Measurements from ENCODE around the gene DCLRE1B. TPM values are rescaled to one million over a fixed set of nuclear protein-coding genes. Genes with fewer than 3 reads are reported as not detected.
A peak's percentile ranks its signal among the peaks of the same experiment; 100 is the strongest.

Gene DCLRE1B
- total RNA-seq, 1 donor from 2014 or later, result 1.9 TPM

DNA sequence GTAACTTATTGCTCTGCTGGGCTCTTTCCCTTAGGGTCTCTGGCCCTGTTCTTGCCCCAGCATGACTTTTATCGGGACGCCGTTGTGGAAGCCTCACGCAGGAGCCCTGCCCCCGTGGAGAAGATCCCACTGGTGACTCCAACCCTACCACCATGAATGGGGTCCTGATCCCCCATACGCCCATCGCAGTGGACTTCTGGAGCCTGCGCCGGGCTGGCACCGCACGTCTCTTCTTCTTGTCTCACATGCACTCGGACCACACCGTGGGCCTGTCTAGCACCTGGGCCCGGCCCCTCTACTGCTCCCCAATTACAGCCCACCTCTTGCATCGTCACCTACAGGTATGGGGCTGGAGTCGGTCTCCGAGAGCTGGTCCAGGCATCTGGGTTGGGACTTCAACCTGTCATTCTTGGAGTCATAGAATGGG is 322 bp downstream of the DCLRE1B start:
- Histone ChIP-seq H3K36me3 (peaks cover 2 to 14% of the 10 kb centered on the region in 2 donors), H3K27ac (peak overlapping the region; percentile 86 to 92), H3K9me3 (no peaks in the 10 kb centered on the region), H3K4me3 (peak overlapping the region; percentile 85 to 86), H3K4me1 (peaks cover 0 to 17% of the 10 kb centered on the region in 2 donors), H3K27me3 (no peaks in the 10 kb centered on the region)
- peak in 1 of 2 donors; percentile 11 for DNase-seq (ENCODE audit: low spot score in 2 of 2)
- TF ChIP-seq, protein P1, sequence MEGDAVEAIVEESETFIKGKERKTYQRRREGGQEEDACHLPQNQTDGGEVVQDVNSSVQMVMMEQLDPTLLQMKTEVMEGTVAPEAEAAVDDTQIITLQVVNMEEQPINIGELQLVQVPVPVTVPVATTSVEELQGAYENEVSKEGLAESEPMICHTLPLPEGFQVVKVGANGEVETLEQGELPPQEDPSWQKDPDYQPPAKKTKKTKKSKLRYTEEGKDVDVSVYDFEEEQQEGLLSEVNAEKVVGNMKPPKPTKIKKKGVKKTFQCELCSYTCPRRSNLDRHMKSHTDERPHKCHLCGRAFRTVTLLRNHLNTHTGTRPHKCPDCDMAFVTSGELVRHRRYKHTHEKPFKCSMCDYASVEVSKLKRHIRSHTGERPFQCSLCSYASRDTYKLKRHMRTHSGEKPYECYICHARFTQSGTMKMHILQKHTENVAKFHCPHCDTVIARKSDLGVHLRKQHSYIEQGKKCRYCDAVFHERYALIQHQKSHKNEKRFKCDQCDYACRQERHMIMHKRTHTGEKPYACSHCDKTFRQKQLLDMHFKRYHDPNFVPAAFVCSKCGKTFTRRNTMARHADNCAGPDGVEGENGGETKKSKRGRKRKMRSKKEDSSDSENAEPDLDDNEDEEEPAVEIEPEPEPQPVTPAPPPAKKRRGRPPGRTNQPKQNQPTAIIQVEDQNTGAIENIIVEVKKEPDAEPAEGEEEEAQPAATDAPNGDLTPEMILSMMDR (IDR thresholded peaks at IDR 0.05), result no peak
- intact Hi-C loops (cut with DNase I), result loop anchor here (1.0 to 10.0 kb wide), 9 partner anchors 24 to 1191 kb away; partner anchors contain the start of genes BCAS2, HIPK1, MAGI3 and PHTF1

DNA sequence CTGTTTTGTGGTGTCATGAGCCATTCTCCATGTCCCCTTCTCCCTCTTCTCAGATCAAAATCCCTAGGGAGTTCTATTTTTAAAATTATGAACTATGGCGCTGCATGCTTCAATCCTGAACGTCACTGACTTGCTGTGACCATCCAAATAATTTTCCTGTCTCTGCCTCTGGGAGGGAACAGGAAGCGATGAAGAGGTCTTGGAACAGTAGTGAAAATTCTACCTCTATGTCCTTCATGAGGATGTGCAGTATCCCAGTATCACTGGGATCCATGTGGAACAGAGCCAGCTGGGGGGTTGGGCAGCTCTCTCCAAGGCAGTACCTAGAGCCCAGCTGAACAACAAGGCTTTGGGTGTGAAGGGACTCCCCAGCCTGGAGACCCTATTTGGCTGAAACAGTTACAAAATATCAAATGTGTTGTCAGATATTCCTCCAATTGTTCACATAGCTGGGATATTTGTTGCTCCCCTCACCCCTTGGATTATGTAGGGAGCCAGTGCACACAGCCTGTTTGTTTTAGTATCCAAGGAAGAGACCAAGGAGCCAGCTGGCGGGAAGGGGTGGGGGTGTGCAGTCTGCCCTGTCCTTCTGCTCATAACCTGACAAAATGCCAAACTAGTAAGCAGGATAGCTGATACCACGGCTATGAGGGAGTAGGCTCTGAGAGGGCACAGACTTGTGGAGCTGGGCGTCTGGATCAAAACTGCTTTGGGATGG is 7.6 kb downstream of the DCLRE1B start:
- H3K9me3 ChIP-seq, result no peaks in the 10 kb centered on the region
- intact Hi-C loops (cut with DNase I), result no loop called here
- H3K4me1 ChIP-seq, result peaks cover 0 to 7% of the 10 kb centered on the region in 2 donors
- peak overlapping the region; percentile 49 to 60 for H3K27ac ChIP-seq
- H3K36me3 ChIP-seq, result peaks cover 16 to 23% of the 10 kb centered on the region in 2 donors
- no peak overlapping the region for H3K4me3 ChIP-seq
- no peak for DNase-seq (ENCODE audit: low spot score in 2 of 2)
- no peaks in the 10 kb centered on the region for H3K27me3 ChIP-seq
- TF ChIP-seq, protein P1 (IDR thresholded peaks at IDR 0.05), result no peak

DNA sequence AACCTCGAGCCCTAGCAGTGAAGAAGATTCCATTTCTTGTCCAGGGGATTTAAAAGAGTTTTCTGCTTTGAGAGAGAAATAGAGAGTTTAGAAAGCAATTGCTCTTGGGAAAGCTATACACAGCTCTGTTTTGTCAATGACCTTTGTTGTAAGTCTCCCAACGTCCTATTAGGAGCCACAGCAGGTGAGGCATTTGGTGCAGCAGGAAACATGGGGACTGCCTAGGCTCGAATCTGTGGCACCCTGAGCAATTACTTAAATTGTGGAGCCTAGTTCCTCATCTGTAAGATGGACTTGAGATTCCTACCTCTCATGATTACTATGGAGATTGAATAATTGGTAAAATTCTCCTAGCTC is 8.2 kb downstream of the DCLRE1B start:
- Histone ChIP-seq H3K9me3 (no peaks in the 10 kb centered on the region), H3K27me3 (no peaks in the 10 kb centered on the region), H3K4me1 (peaks cover 0 to 7% of the 10 kb centered on the region in 2 donors), H3K36me3 (peaks cover 16 to 18% of the 10 kb centered on the region in 2 donors), H3K4me3 (no peak overlapping the region), H3K27ac (peak overlapping the region; percentile 49 to 60)
- TF ChIP-seq, protein P1 (IDR thresholded peaks at IDR 0.05), result no peak
- no peak for DNase-seq (ENCODE audit: low spot score in 2 of 2)
- intact Hi-C loops (cut with DNase I), result no loop called here

DNA sequence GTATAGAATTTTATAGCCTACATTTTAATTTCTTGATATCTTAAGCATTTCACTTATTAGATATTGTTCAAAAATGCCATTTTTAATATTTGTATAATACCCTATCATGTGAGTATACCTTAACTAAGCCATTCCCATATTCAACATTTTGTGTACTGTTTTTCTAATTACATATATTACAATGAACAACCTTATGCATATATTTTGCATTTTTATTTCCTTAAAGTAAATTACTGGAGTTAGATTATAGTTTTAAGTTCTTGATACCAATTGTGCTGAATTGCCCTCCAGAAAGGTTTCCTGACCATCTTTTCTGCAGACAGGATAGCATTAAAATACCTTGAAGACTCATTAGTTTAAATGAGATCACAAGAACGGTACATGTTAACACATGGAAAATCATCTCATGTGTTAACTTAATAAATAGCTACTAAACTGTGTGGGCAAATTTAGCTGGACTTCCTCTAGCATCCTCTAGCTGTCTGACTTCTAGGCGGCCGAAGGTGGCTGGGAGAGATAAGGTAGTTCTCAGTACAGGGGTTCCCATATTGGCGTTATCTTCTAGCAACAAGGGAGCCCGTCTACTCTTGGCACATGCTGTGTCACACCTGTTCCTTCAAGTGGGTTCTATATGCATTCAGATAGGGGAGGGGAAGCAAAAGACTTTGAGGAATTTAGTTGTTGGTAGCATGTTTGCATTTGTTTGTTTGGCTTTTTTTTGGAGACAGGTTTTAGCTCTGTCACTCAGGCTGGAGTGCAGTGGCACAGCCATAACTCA is 8.9 kb downstream of the DCLRE1B start:
- no peaks in the 10 kb centered on the region for H3K9me3 ChIP-seq
- TF ChIP-seq, protein P1 (IDR thresholded peaks at IDR 0.05), result no peak
- no peak overlapping the region for H3K4me3 ChIP-seq
- H3K4me1 ChIP-seq, result peaks cover 0 to 7% of the 10 kb centered on the region in 2 donors
- peaks cover 13 to 16% of the 10 kb centered on the region in 2 donors for H3K36me3 ChIP-seq
- H3K27ac ChIP-seq, result no peak overlapping the region
- H3K27me3 ChIP-seq, result no peaks in the 10 kb centered on the region
- intact Hi-C loops (cut with DNase I), result no loop called here
- no peak for DNase-seq (ENCODE audit: low spot score in 2 of 2)

DNA sequence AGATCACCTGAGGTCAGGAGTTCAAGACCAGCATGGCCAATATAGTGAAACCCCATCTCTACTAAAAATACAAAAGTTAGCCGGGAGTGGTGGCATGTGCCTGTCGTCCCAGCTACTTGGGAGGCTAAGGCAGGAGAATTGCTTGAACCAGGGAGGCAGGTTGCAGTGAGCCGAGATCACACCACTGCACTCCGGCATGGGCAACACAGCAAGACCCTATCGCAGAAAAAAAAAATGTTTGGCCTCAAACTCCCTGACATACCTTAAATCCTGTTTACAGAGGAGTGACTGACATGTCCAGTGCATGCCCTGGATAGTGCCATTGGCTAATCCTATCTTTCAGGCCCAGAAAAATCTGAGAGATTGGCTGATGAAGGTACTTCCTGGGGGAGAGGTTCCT is 11.8 kb downstream of the DCLRE1B start:
- no peaks in the 10 kb centered on the region for H3K9me3 ChIP-seq
- no peak for DNase-seq (ENCODE audit: low spot score in 2 of 2)
- H3K27me3 ChIP-seq, result no peaks in the 10 kb centered on the region
- intact Hi-C loops (cut with DNase I), result no loop called here
- H3K4me3 ChIP-seq, result no peak overlapping the region
- peaks cover 0 to 7% of the 10 kb centered on the region in 2 donors for H3K4me1 ChIP-seq
- no peak overlapping the region for H3K27ac ChIP-seq
- peaks cover 1% of the 10 kb centered on the region in 2 donors for H3K36me3 ChIP-seq
- TF ChIP-seq, protein P1 (IDR thresholded peaks at IDR 0.05), result no peak

Data from ascending aorta (tissue), 2 donors.